Measurements from ENCODE around the gene COQ6.
"Not testable (repeated sequence)": the region's sequence is repeated elsewhere in the genome, so short reads cannot be mapped to it uniquely, and the experiment has no call there.

COQ6 gene

DNA sequence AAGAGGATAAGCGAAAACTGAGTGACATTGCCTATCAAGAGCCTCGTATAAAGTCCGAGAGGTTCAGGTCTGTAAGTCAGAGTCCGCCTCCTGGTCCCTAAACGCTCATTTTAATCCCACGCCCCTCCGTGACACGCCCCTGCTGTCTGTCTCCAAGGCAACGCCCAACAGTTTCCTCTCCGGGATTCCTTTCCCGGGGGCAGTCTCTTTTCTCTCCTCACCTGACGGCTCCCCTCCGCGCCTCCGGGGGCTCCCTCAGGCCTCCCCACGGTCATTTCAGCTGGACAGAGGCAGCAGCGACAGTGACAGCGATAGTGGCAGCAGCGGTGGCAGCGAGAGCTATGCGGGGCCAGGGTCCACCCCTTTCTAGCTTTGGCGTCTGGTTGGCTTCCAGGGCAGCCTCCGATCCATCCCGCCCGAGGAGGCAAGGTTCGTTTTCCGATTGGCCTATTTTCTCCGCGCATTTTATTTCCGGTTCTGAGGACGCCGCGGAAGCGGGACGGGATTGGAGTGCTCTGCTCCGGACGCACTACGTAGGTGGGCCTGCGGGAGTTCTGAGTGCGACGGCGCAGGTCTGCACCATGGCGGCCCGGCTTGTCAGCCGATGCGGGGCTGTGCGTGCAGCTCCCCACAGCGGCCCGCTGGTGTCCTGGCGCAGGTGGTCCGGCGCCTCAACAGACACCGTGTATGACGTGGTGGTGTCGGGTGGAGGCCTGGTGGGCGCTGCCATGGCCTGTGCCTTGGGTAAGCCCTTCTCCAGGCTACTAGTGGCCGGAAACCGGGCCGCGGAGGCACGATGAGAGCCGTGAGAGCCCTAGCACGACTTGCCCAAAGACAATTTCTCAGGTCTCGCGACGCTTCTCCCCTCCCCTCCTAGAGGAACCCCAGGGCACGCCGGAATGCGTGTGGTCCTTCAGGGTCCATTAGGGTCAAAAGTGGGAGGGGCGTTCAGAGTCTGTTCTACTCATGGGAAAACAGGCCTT, at the start of gene COQ6, which contains the start of gene FAM161B:
TSS of gene COQ6 (plus strand) at position 551 of the 983 bp plus-strand sequence. CDS start at position 582, 31 bp downstream.
TSS of gene FAM161B (minus strand) at position 343 of the 983 bp plus-strand sequence. CDS start at position 275, 68 bp downstream.
- peak; percentile 98 for DNase-seq

- DNase-seq, result no peak
Measured at GRCh38 chr14:73903028-73903427, 47.1 kb upstream of the COQ6 start.

DNA sequence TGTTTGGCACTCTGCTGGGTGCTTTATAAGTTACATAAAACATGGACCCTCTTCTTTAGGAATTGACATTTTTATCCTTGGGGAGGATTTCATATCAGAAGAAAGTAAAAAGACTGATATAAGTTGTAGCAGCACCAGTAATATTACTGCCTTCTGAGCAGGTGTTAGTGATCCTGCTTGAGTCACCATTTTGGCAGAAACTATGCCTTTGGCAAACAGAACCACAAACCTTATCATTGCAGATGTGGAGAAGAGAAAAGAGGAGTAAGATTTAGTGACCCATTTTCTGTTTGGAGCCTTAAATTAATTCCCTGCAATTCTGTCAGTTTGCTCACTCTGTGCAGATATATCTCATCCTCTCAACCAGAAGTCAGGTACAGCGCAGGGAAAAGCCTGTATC, 40.4 kb upstream of the COQ6 start:
- no peak for DNase-seq

- DNase-seq, result no peak
Measured at GRCh38 chr14:73913256-73913655, 36.8 kb upstream of the COQ6 start.

- no peak for DNase-seq
Measured at GRCh38 chr14:73916324-73916723, 33.8 kb upstream of the COQ6 start.

DNA sequence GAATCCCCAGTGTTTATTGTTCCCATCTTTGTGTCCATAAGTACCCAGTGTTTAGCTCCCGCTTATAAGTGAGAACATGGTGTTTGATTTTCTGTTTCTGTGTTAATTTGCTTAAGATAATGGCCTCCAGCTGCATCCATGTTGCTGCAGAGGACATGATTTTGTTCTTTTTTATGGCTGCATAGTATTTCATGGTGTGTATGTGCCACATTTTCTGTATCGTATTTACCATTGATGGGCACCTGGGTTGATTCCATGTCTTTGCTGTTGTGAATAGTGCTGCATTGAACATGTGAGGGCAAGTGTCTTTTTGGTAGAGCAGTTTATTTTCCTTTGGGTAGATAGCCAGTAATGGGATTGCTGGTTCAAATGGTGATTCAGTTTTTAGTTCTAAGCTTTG, 30.6 kb upstream of the COQ6 start:
- not testable (repeated sequence) for DNase-seq

DNA sequence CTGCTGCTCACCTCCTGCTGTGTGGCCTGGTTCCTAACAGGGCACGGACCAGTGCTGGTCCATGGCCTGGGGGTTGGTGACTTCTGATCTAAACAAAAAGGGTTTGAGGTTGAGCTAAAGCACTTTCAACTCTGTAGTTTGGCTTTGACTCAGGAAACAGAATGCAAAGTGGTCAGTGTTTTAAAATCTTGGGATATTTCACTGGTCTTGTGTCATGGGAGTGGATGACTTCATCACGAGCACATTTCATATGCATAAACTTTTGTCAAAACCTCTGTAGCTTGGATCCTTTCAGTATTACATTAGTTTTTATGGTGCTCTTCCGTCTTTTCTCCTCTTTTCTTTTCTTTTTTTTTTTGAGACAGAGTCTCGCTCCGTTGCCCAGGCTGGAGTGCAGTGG, 25.8 kb upstream of the COQ6 start:
- DNase-seq, result no peak

GRCh38 chr14:73935666-73936065, 14.4 kb upstream of the COQ6 start:
- no peak for DNase-seq

DNA sequence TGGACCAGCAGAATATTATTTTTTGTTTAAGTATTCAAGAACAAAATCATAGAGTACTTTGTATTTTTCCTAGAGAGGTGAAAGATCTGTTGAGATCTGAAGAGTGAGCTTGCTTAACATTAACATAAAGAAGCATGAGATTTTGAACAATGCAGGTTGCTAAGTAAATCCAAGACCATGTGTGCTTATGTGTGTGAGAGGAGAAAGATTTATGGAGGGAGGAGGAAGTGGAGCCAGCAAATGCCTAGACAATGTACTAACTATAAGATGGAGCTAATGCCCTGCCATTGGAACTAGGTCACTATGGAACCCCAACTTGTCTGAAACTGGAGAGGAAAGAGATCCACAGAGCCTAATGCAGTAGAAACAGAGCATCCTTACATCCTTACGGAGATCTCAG, 13.6 kb upstream of the COQ6 start:
- no peak for DNase-seq

DNA sequence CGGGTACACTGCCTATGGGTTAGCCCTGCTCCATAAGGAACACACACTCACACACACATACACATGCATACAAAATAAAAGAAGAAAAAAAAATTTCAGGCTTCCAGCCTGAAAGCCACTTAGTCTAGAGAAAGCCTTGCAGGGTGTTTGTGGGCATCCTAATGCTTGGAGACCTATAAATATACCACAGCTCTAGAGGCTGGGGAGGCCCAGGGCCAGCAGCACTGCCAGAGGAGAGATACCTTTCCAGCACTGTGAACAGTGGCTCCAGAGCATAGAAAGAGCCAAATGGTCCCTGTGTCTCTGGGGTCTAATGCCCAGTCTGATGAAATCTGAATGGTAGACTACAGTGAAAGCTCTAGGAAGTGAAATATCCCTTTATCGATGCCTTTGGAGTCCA, 13.1 kb upstream of the COQ6 start:
- no peak for DNase-seq

DNA sequence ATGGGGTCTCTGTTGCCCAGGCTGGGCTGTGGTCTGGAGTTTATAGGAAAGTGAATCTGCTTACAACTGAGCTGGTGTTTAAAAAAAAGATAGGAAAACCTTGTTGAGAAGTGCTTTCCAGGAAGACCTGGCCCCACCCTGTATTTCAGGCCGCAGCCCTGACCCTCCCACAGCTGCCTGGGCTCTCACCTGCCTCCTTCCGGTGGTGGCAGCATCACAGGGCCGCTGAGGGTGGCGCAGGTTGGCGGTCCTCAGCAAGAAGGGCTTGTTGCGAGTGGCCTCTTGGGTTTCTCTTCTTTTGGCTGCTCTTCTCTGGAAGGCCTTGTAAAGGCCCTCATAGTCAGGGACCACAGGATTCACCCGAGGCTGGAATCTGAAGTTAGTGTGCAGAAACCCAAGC, 7.9 kb upstream of the COQ6 start:
- DNase-seq, result no peak

DNA sequence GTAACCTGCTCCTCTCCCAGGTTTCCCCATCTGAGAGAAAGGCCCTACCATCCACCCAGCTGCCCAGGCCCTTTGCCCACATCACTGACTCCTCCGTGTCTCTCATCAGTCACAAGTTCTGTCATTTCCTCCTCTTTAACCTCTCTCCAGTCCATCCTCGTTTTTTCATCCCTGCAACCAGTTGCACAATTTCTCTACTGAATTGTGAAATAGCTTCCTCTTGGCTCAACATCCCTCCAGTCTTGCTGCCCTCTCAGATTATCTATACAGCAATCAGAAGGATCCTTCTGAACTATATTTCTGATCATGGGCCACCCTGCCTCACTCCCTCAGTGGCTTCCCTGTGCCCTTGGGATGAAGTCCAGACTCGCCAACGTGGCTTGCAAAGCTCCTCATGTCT, 7.0 kb upstream of the COQ6 start:
- DNase-seq, result no peak

DNA sequence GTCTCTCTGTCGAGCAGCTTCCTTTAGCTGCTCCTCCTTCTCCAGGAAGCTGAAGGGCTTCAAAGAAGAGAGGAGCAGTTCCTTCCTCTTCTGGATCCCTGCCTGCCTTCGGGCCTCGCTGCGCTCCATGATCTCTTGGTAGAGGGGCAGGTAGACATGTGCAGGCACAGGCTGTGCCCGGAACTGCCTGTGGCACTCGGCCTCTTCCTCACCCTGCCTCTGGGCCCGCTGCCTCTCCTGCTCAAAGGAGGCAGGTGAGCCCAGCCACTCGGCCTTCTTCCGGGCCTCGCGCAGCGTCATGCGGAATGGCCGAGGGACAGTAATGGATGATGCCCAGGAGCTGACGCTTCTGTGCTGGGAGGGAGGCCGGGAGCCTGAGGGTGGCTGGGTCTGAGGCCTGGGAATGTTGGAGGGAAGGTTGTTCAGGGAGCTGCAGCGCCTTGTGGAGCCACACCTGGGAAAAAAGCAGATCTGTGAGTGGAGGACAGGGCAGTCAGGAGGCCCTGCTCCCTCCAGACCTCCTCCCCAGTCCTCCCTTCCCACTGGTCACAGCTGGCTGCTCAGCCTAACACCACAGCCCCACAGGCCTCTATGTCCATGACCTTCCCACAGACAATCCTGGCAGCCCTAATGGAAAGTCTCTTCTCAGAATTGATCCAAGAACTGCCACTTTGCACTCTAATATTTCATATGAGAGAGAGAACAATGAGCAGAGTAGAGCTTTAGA, 5.5 kb upstream of the COQ6 start:
- DNase-seq, result no peak

GRCh38 chr14:73945159-73945670, 4.9 kb upstream of the COQ6 start:
- no peak for DNase-seq

DNA sequence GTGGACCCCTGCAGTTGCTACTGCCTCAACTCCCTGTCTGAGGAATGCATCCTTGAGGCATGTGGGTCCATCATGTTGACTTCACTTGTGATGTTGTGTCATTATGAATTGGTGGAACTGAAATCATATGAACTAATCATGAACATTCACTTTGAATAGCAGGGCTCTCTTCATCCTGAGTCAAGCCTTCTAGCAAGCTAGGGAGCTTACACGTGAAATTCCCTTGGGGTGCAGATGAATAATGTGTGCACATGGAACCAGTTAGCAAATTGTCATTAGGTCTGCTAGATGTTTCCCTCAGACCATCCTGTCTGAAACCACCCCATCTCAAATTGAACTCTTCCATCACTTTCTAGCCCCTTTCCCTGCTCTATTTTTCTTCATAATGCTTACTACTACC, 3.6 kb downstream of the COQ6 start:
- no peak for DNase-seq

DNA sequence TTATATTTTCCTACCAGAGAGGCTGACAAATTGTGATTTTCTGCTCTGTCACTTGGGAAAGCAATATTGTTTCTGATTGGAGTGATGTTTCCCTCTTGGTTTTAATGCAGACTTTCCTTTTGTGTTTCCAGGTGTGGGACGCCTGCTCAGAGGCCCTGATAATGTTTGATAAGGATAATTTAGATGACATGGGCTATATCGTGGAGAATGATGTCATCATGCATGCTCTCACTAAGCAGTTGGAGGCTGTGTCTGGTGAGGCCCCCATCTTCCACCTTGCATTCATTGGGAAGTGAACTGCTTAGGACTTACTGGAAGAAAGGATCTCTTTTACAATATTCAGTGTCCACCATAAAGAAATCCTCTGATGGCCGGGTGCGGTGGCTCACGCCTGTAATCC, 5.6 kb downstream of the COQ6 start:
- DNase-seq, result no peak

DNA sequence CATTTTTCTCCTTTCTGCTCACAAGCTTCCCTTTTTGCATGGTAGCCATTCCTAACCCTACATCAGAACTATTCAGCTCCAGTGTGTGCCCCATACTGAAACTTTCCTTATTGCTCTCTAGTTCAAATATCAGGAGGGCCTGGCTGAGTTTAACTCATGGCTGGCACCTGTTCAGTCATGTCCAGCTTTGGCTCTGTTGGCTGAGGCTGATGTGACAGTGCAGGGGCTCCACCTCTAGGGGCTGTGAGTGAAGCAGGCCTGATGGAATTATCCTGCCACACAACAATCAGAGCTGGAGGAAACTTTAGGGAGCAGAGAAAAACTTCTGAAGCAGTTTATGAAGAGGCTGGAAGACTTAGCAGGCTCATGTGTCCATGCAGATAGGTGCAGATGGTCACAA, 8.5 kb downstream of the COQ6 start:
- no peak for DNase-seq

DNA sequence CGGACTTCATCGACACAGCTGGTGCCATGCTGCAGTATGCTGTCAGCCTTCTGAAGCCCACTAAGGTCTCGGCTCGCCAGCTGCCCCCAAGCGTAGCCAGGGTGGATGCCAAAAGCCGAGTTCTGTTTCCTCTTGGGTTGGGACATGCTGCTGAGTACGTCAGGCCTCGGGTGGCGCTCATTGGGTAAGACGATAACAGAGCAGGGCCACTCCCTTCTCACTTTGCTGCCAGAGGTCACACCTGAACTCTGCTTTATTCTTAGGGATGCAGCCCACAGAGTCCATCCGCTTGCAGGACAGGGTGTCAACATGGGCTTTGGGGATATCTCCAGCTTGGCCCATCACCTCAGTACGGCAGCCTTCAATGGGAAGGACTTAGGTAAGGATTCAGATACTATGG, 11.1 kb downstream of the COQ6 start:
- DNase-seq, result no peak

GRCh38 chr14:73965216-73965615, 15.1 kb downstream of the COQ6 start:
- DNase-seq, result no peak

DNA sequence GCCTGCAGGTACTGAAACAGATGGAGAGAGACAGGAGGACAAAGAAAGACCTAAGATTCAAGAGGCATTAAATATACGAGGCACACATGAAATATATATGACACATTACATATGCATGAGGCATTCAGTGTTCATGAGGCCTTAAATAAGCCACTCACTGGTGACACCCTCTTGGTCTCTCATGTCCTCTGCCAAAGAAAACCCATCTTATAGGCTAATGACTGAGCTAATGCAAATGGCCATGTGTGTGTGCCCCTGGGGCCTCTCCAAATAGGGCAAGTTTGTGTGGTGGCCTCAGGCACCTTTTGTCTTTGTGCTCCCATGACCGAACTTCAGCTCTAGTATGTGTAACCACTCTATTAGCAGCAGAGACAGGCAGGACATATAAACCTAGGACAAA, 18.8 kb downstream of the COQ6 start:
- DNase-seq, result no peak

DNA sequence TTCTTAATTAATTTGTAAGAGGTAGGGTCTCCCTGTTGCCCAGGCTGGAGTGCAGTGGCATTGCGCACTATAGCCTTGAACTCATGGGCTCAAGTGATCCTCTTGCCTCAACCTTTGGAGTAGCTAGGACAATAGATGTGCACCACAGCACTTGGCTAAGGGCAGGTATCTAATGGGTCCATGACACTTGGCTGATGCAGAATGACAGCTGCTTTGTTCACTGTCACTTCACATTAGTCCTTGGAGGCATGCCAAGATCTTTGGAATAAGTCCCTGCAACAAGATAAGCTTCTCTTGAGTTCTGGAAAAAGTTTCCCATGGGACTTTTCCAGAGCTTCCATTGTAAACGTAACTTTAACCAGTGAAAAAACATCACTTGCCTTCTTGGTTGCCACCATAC, 23.4 kb downstream of the COQ6 start:
- DNase-seq, result no peak

DNA sequence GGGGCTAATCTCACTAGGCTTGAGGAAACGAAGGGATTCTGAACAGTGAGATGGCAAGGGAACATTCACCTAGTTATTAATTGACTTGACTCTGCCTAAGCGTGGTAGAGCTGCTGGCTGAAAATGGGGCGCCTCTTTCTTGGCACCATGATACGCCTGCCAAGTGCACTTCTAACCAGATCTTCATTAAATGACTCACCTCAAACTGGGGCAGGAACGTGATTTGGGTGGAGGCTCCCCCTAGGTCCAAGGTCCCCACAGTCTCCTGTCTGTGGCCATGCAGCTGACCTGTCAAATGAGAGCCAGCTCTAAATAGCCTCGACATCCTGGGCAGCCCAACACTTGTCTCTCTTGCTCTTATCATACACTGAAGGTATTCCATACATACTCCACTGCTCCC, 26.0 kb downstream of the COQ6 start:
- DNase-seq, result no peak

DNA sequence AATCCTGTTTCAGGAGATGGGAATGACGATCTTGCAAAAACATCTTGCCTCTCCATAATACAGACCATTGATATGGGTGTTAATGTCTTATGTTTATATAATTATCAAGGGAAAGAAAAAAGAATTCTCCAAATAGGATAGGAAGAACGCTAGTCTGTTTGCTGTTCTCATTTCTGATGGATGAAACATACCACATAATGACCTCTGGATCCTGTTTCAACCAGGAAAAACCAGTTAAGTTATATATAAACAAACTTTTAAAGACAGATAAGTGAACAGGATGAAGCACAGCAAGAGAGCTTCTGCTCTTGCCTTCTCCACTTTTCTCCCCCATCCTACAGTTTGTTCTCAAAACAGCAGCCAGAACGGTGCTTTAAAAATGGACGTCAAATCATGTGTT, 27.8 kb downstream of the COQ6 start:
- DNase-seq, result no peak

- no peak for DNase-seq
Measured at GRCh38 chr14:73988065-73988464, 38.0 kb downstream of the COQ6 start.
